Measurements from ENCODE around the gene NOTCH2. TPM values are rescaled to one million over a fixed set of nuclear protein-coding genes. Genes with fewer than 3 reads are reported as not detected.

Gene NOTCH2
- total and polyA plus RNA-seq, 10 of the 15 experiments (the other 5 are each of a cell fraction or from before 2014, with no cell fraction given) = 0.02 to 2.0 (median 0.62) TPM; not detected in 1

DNA sequence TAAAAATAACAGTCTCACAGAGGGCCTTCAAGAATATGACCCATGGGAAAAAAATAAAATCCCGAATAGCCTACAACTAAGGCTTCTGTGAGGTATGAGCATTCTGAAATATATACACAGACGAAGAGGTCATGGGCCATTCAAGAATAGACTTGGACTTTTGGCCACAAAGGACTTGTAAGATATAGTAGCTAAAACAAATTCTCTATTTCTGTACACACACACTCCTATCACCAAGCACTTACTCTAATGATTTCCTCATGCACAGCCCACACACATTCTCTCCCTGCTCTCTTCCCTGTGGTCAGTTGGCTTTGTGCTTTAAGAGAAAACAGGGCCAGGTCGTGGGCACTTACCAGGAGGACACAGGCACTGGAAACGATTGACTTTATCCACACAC lies 103.4 kb downstream of the NOTCH2 start:
- no TSS peak for BruUV-seq (replicated peaks)
- Histone ChIP-seq H3K4me2 (ENCODE audit: control insufficient read depth, insufficient read depth) (no peak overlapping the region), H3K36me3 (ENCODE audit: control insufficient read depth in 2 of 2, insufficient read depth in 2 of 2, low read length in 1 of 2) (no peaks in the 10 kb centered on the region), H3K27me3 (replicated peaks in 1 of 2; ENCODE audit: control insufficient read depth in 2 of 2, insufficient read depth in 2 of 2, low read length in 1 of 2) (no peaks in the 10 kb centered on the region; a peak in 1 of 4 replicates), H3K4me3 (no peak overlapping the region), H3K9me3 (replicated peaks; ENCODE audit: control insufficient read depth, insufficient read depth, low read length) (no peaks in the 10 kb centered on the region), H3K9ac (ENCODE audit: control insufficient read depth, insufficient read depth, low read length) (no peak overlapping the region), H2AFZ (ENCODE audit: control insufficient read depth, low read depth, low read length) (no peak overlapping the region), H4K20me1 (ENCODE audit: control insufficient read depth, insufficient read depth) (no peaks in the 10 kb centered on the region), H3K4me1 (ENCODE audit: control insufficient read depth, insufficient read depth, low read length) (no peaks in the 10 kb centered on the region), H3K79me2 (ENCODE audit: control insufficient read depth, insufficient read depth, low read length) (no peaks in the 10 kb centered on the region), H3K27ac (ENCODE audit: control insufficient read depth, insufficient read depth) (no peak overlapping the region)
- FAIRE-seq (no peak), DNase-seq (ENCODE audit: low read depth, low spot score) (no peak), ATAC-seq (no peak)
- no peak for TF ChIP-seq ZNF384 (IDR thresholded peaks at IDR 0.05; ENCODE audit: borderline replicate concordance, low read depth, low read length)
- TF ChIP-seq BCL11A (IDR thresholded peaks at IDR 0.05; ENCODE audit: low read depth, low read length) = no peak
- TF ChIP-seq, protein P1, sequence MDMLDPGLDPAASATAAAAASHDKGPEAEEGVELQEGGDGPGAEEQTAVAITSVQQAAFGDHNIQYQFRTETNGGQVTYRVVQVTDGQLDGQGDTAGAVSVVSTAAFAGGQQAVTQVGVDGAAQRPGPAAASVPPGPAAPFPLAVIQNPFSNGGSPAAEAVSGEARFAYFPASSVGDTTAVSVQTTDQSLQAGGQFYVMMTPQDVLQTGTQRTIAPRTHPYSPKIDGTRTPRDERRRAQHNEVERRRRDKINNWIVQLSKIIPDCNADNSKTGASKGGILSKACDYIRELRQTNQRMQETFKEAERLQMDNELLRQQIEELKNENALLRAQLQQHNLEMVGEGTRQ (IDR thresholded peaks at IDR 0.05; ENCODE audit: borderline replicate concordance, low read depth, low read length) = no peak
- no peak for TF ChIP-seq TCF12 (IDR thresholded peaks at IDR 0.05; ENCODE audit: low read depth, low read length)
- no peak for TF ChIP-seq FOXK2 (IDR thresholded peaks at IDR 0.05)
- TF ChIP-seq, protein P2, sequence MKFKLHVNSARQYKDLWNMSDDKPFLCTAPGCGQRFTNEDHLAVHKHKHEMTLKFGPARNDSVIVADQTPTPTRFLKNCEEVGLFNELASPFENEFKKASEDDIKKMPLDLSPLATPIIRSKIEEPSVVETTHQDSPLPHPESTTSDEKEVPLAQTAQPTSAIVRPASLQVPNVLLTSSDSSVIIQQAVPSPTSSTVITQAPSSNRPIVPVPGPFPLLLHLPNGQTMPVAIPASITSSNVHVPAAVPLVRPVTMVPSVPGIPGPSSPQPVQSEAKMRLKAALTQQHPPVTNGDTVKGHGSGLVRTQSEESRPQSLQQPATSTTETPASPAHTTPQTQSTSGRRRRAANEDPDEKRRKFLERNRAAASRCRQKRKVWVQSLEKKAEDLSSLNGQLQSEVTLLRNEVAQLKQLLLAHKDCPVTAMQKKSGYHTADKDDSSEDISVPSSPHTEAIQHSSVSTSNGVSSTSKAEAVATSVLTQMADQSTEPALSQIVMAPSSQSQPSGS (IDR thresholded peaks at IDR 0.05; ENCODE audit: low read length) = no peak
- TF ChIP-seq, protein P3, sequence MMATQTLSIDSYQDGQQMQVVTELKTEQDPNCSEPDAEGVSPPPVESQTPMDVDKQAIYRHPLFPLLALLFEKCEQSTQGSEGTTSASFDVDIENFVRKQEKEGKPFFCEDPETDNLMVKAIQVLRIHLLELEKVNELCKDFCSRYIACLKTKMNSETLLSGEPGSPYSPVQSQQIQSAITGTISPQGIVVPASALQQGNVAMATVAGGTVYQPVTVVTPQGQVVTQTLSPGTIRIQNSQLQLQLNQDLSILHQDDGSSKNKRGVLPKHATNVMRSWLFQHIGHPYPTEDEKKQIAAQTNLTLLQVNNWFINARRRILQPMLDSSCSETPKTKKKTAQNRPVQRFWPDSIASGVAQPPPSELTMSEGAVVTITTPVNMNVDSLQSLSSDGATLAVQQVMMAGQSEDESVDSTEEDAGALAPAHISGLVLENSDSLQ (IDR thresholded peaks at IDR 0.05) = no peak
- no peak for TF ChIP-seq ZNF622 (IDR thresholded peaks at IDR 0.05)
- TF ChIP-seq FOXM1 (IDR thresholded peaks at IDR 0.05; ENCODE audit: low read depth, low read length) = no peak
- TF ChIP-seq HDGF (IDR thresholded peaks at IDR 0.05) = no peak
- TF ChIP-seq, protein P4, sequence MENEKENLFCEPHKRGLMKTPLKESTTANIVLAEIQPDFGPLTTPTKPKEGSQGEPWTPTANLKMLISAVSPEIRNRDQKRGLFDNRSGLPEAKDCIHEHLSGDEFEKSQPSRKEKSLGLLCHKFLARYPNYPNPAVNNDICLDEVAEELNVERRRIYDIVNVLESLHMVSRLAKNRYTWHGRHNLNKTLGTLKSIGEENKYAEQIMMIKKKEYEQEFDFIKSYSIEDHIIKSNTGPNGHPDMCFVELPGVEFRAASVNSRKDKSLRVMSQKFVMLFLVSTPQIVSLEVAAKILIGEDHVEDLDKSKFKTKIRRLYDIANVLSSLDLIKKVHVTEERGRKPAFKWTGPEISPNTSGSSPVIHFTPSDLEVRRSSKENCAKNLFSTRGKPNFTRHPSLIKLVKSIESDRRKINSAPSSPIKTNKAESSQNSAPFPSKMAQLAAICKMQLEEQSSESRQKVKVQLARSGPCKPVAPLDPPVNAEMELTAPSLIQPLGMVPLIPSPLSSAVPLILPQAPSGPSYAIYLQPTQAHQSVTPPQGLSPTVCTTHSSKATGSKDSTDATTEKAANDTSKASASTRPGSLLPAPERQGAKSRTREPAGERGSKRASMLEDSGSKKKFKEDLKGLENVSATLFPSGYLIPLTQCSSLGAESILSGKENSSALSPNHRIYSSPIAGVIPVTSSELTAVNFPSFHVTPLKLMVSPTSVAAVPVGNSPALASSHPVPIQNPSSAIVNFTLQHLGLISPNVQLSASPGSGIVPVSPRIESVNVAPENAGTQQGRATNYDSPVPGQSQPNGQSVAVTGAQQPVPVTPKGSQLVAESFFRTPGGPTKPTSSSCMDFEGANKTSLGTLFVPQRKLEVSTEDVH (IDR thresholded peaks at IDR 0.05; ENCODE audit: low read depth, partially characterized antibody) = no peak
- intact Hi-C loops (cut with micrococcal nuclease; ENCODE audit: unreplicated experiment) = loop anchor here (5.0 kb wide), 1 partner anchor 79 kb away; no protein-coding TSS in a partner anchor
- 75% methylated on average over 4 of the region's 4 CpGs for WGBS (ENCODE audit: insufficient coverage, insufficient replicate concordance, low lambda C conversion rate, missing lambda C conversion rate)
- ChIA-PET CTCF (interaction anchor here (0.7 to 1.4 kb wide), 4 partner anchors 11 to 30 kb away, joined by 3 to 4 read pairs (median 3); no protein-coding TSS in a partner anchor), RAD21 (ENCODE audit: unreplicated experiment) (no interaction called here), SMC1A (ENCODE audit: uncharacterized antibody, unreplicated experiment) (no interaction called here), POLR2A (no interaction called here)
- in situ Hi-C loops (cut with MboI) = no loop called here

Data from GM12878 (cell line).